NCI-H2029 (cell line): Measurements from ENCODE around the gene CORO1A.
"Not testable (repeated sequence)": the region's sequence is repeated elsewhere in the genome, so short reads cannot be mapped to it uniquely, and the experiment has no call there.

Source experiments
- DNase-seq: peaks from one replicate; lab custom pipeline; 2025; lab: John Stamatoyannopoulos, UW

Gene CORO1A

DNA sequence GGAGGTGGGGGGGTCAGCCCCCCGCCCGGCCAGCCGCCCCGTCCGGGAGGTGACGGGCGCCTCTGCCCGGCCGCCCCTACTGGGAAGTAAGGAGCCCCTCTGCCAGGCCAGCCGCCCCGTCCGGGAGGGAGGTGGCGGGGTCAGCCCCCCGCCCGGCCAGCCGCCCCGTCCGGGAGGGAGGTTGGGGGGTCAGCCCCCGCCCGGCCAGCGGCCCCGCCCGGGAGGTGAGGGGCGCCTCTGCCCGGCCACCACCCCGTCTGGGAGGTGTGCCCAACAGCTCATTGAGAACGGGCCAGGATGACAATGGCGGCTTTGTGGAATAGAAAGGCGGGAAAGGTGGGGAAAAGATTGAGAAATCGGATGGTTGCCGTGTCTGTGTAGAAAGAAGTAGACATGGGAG is 13.3 kb upstream of the CORO1A start:
- not testable (repeated sequence) for DNase-seq

DNA sequence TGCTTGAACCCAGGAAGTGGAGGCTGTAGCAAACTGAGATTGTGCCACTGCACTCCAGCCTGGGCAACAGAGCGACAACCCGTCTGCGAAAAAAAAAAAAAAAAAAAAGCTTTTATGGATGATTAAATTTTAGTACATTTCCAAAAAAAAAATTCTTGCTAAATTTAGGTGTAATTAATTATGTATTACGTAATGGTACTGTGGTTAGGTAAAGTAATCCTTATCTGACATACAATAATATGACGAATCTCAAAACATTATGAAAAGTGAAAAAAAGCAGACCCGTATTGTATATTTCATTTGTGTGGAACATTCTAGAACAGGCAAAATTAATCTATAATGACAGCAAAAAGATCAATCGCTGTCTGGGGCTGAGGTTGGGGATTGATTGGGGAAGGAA is 10.3 kb upstream of the CORO1A start:
- no peak for DNase-seq

DNA sequence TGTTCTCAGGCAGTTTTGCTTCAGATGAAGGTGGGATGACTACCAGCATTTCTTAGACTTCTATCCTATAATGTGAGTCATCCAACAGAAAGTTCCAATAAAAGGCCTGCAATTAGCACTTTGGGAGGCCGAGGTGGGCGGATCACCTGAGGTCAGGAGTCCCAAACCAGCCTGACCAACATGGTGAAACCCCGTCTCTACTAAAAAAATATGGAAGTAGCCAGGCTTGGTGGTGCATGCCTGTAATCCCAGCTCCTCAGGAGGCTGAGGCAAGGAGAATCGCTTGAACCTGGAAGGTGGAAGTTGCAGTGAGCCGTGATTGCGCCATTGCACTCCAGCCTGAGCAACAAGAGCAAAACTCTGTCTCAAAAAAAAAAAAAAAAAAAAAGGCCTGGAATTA is 6.5 kb upstream of the CORO1A start:
- not testable (repeated sequence) for DNase-seq

DNA sequence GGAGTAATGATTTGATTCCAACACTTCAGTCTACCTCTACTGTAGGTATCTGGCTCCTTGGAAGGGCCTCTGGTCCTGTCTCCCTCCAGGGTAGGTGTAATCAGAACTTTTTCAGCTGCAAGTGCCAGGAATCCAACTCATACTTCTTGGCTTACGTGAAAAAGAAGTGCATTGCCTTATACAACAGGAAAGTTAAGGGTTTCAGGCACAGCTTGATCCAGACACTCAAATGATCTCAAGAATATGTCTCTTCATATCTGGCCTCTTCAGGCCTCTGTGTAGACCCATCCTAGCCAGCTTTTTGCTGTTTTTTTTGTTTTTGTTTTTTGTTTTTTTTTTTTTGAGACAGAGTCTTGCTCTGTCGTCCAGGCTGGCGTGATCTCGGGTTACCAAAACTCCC is 4.2 kb upstream of the CORO1A start:
- DNase-seq: no peak

DNA sequence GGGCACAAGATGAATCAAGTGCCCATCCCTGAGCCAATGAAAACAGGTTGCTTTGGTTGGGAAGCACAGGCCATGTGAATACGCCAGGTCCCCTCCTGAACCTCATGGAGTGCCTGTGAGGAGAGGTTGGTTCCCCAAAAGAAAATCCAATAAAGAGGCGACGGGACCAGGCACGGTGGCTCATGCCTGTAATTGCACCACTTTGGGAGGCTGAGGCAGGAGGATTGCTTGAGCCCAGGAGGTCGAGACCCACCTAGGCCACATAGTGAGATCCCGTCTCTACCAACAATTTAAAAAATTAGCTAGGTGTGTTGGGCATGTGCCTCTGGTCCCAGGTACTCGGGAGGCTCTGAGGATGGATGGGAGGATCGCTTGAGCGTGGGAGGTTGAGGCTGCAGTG is 3.5 kb upstream of the CORO1A start:
- no peak for DNase-seq

DNA sequence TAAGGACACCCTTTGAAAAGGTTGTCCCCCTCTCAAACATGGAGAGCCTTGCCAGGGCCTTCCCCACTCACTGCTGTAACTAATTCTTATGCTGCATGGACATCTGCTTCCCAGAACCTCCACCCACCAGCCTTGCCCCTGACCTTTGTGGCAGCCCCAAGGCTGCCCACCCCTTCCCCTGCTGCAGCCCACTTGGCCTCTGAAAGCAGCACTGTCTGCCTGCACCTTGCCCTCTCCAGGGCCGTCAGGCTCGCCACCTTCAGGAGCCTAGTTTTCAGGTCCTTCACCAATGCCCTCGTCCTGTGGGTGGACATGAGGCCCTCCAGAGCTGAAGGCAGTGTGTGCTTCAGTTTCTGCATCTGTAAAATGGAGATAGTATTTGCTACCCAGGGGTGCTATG is 2.7 kb upstream of the CORO1A start:
- no peak for DNase-seq

DNA sequence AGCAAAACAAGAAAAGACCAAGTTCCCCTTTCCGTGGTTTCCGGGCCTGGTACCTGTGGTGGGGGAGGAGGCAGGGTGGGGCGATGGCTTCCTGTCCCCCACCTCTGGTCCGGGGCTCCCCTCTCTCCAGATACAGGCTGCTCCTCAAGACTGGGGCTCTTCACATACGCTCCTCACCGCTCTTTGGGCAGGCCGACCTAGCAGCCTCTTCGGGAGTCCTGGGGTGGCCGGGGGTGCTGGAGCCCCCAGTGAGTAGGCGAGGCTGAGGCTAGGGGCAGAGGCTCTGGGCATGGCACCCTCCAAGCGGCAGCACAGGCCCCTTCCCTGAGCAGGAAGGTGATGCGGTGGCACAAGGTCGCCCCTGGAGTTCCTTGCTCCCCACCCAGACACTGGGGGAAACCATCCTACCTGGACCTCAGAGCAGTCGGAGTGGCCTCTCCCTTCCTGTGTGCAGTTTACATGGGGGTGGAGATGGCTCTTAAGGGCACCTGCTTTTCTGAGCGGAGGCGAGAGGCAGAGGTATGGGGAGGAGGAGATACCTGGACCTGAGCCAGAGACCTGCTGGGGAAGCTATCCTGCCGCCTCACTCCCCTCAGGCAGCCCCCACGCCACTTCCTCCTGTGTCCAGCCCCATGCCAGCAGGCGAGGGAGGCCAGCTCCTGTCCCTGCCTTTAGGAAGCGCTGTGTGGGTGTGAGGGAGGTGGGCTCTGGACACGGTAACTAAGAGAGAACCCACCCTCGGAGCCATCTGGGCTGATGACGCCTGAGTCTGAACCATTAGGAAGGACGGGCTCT is 891 bp downstream of the CORO1A start:
- peak; percentile 78 for DNase-seq

DNA sequence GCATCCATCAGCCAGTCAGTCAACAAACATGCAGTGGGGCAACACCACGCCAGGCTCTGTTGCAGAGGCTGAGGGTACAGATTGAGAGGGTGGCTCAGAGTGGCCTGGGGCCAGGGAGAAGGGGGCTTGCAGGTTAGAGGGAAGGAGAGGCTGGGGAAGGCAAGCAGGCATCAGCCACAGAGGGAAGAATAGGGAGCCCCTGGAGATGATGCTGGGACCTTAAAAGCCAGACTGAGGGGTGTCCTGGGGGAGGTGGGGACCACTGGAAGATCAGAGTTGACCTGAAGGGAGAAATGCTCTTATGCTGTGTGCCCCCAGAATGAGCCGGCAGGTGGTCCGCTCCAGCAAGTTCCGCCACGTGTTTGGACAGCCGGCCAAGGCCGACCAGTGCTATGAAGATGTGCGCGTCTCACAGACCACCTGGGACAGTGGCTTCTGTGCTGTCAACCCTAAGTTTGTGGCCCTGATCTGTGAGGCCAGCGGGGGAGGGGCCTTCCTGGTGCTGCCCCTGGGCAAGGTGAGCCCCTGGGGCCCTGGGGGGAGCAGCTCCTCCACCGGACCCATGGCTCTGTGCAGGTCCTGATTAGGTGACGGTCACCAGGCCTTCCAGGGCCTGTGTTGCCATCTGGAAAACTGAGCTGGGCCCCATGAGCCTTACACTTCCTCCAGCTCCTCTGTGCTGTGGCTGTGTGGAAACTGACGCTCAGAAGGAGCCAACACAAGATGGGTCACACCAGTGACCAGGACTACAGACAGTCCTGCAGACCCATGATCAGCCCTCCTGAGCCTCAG is 1.7 kb downstream of the CORO1A start:
- no peak for DNase-seq

DNA sequence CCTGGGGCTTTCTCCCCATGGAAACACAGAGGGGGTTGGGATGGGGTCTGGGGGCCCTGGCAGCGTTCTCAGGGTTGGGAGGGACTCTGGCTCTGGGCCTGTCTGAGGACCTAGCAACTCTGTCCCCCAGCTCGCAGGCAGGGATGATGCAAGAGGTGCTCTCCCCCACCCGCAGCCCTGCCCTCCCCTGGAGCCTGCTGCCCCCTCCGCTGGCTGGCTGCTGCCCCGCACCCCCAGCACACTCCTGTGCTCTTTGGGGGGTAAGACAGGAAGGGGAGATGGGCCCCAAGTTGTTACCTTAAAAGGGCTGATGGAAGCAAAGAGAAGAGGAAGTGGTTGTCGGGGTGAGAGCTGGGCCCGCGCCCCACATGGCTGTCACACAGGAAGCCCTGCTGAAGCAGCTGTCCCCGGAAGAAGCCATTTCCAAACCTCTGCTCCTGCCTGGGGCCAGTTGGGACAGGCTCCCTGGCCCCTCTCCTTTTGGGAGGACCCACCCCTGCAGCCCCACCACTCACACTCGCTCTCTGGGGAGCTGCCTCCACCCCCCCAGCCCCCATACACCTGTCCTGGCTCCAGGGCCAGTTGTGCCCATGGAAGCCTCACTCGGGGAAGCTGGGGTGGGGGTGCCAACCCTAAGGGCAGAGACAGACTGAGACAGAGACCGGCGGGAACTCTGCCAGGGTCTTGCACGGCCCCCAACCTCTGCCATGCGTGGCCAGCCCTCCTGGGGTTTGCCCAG is 2.5 kb downstream of the CORO1A start:
- no peak for DNase-seq

DNA sequence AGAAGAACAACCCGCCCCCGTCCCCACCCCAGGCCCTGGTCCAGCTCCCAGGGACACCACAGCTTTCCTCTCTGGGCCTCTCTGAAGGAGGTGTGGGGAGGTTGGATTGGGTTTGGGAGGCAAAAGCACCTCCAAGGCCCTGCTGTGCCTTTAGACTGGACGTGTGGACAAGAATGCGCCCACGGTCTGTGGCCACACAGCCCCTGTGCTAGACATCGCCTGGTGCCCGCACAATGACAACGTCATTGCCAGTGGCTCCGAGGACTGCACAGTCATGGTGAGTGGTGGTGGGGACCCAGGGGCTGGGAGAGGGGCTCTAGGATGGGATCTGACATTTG is 3.0 kb downstream of the CORO1A start:
- DNase-seq: no peak

DNA sequence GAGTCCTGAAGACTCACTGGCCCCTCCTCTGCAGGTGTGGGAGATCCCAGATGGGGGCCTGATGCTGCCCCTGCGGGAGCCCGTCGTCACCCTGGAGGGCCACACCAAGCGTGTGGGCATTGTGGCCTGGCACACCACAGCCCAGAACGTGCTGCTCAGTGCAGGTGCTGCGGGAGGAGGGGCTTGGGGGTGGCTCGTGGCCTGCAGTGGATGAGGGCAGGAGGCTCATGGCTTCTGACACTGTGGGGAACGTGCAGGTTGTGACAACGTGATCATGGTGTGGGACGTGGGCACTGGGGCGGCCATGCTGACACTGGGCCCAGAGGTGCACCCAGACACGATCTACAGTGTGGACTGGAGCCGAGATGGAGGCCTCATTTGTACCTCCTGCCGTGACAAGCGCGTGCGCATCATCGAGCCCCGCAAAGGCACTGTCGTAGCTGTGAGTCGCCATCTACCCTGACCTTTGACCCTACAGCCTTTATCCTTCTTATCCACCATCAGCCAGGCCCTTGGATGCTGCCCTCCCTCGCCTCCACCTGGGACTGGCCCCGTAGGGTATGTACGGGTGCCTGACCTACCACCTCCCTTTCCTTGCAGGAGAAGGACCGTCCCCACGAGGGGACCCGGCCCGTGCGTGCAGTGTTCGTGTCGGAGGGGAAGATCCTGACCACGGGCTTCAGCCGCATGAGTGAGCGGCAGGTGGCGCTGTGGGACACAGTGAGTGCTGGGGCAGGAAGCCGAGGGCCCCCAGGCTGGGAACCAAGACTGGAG is 3.6 kb downstream of the CORO1A start:
- no peak for DNase-seq

DNA sequence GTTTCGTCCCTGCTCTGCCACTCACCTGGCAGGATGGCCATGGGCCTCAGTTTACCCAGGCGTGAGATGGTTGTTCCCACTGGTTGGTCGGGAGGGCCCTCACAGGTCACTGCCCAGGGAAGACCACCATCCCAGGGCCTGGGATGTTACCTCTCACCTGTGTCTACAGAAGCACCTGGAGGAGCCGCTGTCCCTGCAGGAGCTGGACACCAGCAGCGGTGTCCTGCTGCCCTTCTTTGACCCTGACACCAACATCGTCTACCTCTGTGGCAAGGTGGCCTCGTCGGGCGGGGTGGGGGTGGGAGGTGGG is 4.1 kb downstream of the CORO1A start:
- no peak for DNase-seq

DNA sequence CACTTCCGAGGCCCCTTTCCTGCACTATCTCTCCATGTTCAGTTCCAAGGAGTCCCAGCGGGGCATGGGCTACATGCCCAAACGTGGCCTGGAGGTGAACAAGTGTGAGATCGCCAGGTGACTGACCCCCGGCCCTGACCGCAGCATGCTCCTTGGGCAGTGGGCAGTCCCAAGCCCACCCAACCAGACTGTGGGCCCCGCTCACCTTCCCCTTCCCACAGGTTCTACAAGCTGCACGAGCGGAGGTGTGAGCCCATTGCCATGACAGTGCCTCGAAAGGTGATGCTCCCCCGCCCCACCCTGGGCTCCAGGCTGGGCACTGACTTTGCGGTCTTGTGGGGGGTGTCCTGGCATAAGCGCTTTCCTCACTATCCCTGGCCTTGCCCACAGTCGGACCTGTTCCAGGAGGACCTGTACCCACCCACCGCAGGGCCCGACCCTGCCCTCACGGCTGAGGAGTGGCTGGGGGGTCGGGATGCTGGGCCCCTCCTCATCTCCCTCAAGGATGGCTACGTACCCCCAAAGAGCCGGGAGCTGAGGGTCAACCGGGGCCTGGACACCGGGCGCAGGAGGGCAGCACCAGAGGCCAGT is 4.7 kb downstream of the CORO1A start:
- no peak for DNase-seq

DNA sequence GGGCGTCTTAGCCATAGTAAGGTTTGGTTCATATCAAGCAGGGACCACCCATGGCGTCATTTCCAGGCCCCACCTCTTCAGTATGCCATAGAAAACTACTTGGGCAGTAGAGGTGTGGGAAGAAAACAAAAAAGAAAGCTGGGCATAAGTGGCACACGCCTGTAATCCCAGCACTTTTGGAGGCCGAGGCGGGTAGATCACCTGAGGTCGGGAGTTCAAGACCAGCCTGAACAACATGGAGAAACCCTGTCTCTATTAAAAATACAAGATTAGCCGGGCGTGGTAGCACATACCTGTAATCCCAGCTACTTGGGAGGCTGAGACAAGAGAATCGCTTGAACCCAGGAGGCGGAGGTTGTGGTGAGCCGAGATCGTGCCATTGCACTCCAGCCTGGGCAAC is 7.8 kb downstream of the CORO1A start:
- DNase-seq: not testable (repeated sequence)

DNA sequence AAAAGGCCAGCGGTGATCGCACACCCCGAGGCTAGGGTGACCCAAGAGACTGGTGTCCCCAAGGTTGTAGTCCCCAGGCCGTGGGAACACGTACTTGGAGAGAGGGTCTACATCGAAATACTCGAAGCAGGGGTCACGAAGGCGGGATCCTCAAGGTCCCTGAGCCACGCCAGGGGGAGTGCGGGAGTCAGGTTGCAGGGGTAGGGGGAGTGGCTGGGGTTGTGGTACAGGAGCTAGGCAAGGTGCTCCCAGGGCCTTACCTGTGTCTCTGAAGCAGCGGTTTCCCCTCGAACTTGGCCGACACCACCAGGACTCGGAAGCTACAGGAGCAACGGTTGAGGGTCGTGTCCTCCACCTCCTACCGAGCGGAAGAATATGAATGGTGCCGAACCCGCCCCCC is 9.7 kb downstream of the CORO1A start:
- not testable (repeated sequence) for DNase-seq

DNA sequence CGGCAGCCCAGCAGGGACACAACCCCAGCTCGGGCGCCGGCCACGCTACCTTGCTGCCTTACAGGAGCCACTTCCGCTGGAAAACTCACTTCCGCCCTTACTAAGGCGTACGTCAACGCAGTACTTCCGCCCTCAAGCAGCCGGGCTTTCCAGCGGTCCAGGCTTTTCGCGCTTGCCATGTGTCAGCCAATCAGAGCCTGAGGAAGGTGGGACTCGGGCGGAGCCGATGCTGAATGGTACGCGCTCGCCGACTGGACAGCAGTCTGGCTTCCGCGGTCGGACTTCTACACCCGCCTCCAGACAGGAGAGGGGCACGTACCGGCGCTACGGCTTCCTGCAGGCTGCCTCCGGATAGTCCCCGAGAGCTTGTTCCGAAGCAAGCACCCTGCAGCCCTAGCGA is 10.2 kb downstream of the CORO1A start, which contains the start of the genes BOLA2B and SLX1A:
BOLA2B (minus strand) TSS at position 52 of the 400 bp plus-strand sequence. CDS start 71 bp downstream, outside the sequence.
SLX1A (plus strand) TSS at position 261 of the 400 bp plus-strand sequence. CDS start 210 bp downstream, outside the sequence.
- DNase-seq: not testable (repeated sequence)

DNA sequence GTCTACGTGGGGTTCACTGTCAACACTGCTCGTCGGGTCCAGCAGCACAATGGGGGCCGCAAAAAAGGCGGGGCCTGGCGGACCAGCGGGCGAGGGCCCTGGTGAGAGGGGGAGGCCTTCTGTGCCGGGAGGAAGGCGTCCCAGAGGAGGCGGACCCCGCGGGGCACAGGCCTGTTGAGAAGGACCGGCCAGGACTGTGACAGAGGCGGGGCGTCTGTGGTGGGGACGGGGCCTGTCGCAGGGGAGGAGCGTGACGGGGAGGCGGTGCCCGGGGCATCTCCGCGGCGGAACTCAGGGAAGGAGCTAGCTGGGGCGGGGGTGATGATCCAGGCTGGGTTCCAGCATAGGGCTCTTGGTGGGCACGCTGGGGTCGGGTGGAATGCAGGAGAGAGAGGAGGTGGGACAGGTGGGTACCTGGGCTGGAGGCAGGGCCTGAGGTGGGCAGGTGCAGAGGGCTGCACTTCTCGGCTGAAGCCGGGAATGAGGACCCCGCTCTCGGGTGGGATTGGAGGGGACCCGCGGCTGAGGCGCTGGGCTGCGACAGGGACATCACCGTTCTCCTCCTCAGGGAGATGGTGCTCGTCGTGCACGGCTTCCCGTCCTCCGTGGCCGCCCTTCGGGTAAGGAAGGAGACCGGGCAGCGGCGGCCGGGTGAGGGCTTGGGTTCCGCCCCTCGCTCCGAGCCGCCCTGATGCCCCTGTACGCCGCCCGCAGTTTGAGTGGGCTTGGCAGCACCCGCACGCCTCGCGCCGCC is 10.9 kb downstream of the CORO1A start:
- DNase-seq: not testable (repeated sequence)

DNA sequence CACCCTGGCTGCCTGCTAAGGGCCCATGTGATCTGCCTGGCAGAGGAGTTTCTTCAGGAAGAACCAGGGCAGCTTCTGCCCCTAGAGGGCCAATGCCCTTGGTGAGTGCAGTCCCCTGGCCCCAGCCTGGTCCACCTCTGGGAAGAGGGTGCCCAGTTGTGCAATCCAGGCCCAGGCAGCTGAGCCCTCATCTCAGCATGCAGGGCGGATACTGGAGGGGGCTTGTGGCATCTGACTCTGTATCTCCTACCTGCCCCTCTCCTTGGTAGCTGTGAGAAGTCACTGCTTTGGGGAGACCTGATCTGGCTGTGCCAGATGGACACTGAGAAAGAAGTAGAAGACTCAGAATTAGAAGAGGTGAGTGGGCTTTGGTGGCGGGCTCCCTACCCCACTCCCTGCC is 13.6 kb downstream of the CORO1A start:
- not testable (repeated sequence) for DNase-seq

DNA sequence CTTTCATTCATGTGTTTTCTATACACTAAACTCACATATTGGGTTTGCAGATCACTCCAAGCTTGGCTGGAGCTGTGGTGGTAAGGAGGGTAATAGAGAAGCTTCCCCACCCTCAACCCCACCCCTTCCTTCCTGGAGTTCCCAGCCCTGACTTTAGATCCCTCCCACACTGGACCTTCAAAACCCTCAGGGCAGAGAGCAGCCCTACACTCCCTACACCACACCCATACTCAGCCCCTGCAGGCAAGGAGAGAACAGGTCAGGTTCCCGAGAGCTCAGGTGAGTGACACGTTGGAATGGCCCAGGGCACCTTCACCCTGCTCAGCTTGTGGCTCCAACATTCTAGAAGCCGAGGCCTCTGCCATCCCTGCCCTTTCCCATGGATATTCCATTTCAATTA is 15.6 kb downstream of the CORO1A start, which contains the start of gene SULT1A3:
SULT1A3 (plus strand) TSS at position 207 of the 400 bp plus-strand sequence. CDS start 1,474 bp downstream, outside the sequence.
- DNase-seq: not testable (repeated sequence)

DNA sequence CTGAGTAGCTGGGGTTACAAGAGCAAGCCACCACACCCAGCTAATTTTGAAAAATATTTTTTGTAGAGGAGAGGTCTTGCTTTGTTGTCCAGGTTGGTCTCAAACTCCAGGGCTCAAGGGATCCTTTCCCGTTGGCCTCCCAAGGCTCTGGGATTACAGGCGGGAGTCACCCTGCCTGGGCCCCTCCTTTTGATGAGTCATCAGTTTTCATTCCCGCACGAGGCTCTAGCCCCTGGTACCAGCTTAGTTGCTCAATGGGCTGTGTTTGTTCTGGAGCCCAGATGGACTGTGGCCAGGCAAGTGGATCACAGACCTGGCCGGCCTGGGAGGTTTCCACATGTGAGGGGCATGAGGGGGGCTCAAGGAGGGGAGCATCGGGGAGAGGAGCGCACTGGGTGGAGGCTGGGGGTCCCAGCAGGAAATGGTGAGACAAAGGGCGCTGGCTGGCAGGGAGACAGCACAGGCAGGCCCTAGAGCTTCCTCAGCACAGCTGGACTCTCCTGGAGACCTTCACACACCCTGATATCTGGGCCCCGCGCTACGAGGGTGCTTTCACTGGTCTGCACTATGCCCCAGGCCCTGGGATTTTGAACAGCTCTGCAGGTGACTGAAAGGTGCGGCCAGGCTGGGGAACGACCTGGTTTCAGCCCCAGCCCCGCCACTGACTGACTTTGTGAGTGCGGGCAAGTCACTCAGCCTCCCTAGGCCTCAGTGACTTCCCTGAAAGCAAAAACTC is 16.4 kb downstream of the CORO1A start:
- not testable (repeated sequence) for DNase-seq
